ENCODE data around the gene PCARE. TPM values are rescaled to one million over a fixed set of nuclear protein-coding genes. Genes with fewer than 3 reads are reported as not detected.

Gene PCARE
- total RNA-seq, 1 experiment from 2014 or later = not detected

Other genes starting within 250 kb of the PCARE start
- 14.3 TPM for gene TRMT61B, start 204.2 kb downstream of the PCARE start, total RNA-seq (2021; ENCODE audit: unreplicated experiment)
- gene WDR43, start 179.9 kb downstream of the PCARE start, total RNA-seq (2021; ENCODE audit: unreplicated experiment) = 86.5 TPM
- 0.44 TPM for gene TOGARAM2, start 93.2 kb downstream of the PCARE start, total RNA-seq (2021; ENCODE audit: unreplicated experiment)
- 43.0 TPM for gene CLIP4, start 40.9 kb upstream of the PCARE start, total RNA-seq (2021; ENCODE audit: unreplicated experiment)